Rectal smooth muscle tissue (tissue), 1 donor: ENCODE data around the gene DNAJC24.

Source experiments
- H3K27ac ChIP-seq: one replicate; pipeline ENCODE4 v1.7.0; 2013; ENCODE audit warnings: low read depth, low read length, inconsistent platforms
- H3K27me3 ChIP-seq: one replicate; pipeline ENCODE4 v1.7.0; 2013; ENCODE audit warnings: low read length; ENCODE audit not compliant: control insufficient read depth, insufficient read depth
- H3K36me3 ChIP-seq: one replicate; pipeline ENCODE4 v1.7.0; 2013; ENCODE audit warnings: low read length; ENCODE audit not compliant: control insufficient read depth, insufficient read depth
- H3K4me1 ChIP-seq: one replicate; pipeline ENCODE4 v1.7.0; 2013; ENCODE audit warnings: low read length; ENCODE audit not compliant: control insufficient read depth, insufficient read depth
- H3K4me3 ChIP-seq: one replicate; pipeline ENCODE4 v1.7.0; 2013; ENCODE audit warnings: low read length
- H3K9ac ChIP-seq: one replicate; pipeline ENCODE4 v1.7.0; 2013; ENCODE audit warnings: low read length

Gene DNAJC24

GRCh38 chr11:31455177-31455576 is 85.5 kb downstream of the DNAJC24 start:
- Histone ChIP-seq H3K27ac (no peak overlapping the region), H3K4me1 (no peaks in the 10 kb centered on the region), H3K27me3 (no peaks in the 10 kb centered on the region), H3K36me3 (no peaks in the 10 kb centered on the region), H3K9ac (no peak overlapping the region), H3K4me3 (no peak overlapping the region)

GRCh38 chr11:31464436-31464835 is 94.8 kb downstream of the DNAJC24 start:
- Histone ChIP-seq H3K9ac (no peak overlapping the region), H3K4me3 (no peak overlapping the region), H3K36me3 (no peaks in the 10 kb centered on the region), H3K27me3 (no peaks in the 10 kb centered on the region), H3K4me1 (no peaks in the 10 kb centered on the region), H3K27ac (no peak overlapping the region)

DNA sequence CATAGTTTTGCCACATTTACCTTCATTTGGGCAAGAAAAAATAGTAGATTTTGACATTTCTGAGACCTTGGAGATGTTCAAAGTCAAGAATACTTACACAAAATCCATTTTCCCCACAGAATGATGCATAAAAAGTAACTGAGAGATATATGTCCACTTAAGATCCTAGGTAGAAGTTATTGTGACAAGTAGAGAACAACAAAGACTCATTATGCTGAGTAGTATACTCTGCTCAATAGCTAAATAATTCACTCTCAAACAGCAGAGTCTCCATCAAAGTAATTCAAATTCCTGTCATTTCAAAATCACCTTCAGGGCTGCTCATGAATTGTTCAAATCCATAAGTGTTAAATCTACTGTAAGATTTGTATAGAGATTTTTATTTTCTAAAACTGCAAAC is 104.4 kb downstream of the DNAJC24 start:
- Histone ChIP-seq H3K4me1 (no peaks in the 10 kb centered on the region), H3K4me3 (no peak overlapping the region), H3K27me3 (no peaks in the 10 kb centered on the region), H3K9ac (no peak overlapping the region), H3K27ac (no peak overlapping the region), H3K36me3 (no peaks in the 10 kb centered on the region)

DNA sequence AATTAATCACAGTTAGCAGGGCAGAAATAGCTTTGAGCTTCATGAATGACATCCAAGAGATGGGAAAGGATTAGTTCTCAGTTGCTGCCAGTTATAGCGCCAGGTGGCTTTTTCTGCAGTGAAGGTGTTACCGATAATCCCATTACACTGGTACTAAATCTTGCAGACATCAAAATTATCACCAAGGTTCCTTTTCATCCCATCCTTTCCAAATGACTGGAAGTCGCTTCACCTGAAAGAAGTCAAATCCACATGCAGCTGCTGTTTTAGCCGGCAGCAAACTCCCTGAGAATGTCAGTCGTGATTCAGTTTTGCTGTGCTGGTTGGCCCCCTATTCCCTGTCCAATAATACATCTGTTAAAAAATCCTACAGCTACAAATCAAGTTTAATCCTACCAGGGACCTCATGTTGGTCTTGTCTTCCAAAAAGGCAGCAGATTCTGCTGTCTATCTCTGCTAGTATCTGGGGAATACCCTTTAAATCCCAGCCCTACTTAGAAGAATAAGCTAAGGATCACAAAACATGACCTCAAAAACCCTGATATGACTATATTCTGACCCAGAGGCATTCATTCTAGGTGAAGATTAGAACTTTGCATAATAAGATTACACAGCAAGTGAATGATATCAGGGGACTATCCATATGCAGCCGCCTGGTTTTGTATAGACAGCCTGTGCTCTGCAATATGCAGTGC is 108.0 kb downstream of the DNAJC24 start:
- Histone ChIP-seq H3K27ac (no peak overlapping the region), H3K4me3 (no peak overlapping the region)

GRCh38 chr11:31478223-31478590 is 108.5 kb downstream of the DNAJC24 start:
- H3K4me3 ChIP-seq: no peak overlapping the region
- H3K9ac ChIP-seq: no peak overlapping the region
- no peak overlapping the region for H3K27ac ChIP-seq
- no peaks in the 10 kb centered on the region for H3K27me3 ChIP-seq
- no peaks in the 10 kb centered on the region for H3K4me1 ChIP-seq
- no peaks in the 10 kb centered on the region for H3K36me3 ChIP-seq

More for the DNA sequence above, 108.0 kb downstream of the DNAJC24 start:
- Histone ChIP-seq H3K9ac (no peak overlapping the region), H3K4me1 (no peaks in the 10 kb centered on the region), H3K27me3 (no peaks in the 10 kb centered on the region), H3K36me3 (no peaks in the 10 kb centered on the region)

- no peaks in the 10 kb centered on the region for H3K27me3 ChIP-seq
- H3K27ac ChIP-seq: no peak overlapping the region
- H3K9ac ChIP-seq: no peak overlapping the region
- no peaks in the 10 kb centered on the region for H3K36me3 ChIP-seq
- H3K4me3 ChIP-seq: no peak overlapping the region
- no peaks in the 10 kb centered on the region for H3K4me1 ChIP-seq
These were observed 109.4 kb downstream of the DNAJC24 start for GRCh38 chr11:31479066-31479465.

GRCh38 chr11:31480930-31481329 is 111.3 kb downstream of the DNAJC24 start:
- Histone ChIP-seq H3K27ac (no peak overlapping the region), H3K36me3 (no peaks in the 10 kb centered on the region), H3K9ac (no peak overlapping the region), H3K27me3 (no peaks in the 10 kb centered on the region), H3K4me3 (no peak overlapping the region), H3K4me1 (no peaks in the 10 kb centered on the region)
